Measurements from ENCODE around the gene GPC3. TPM values are rescaled to one million over a fixed set of nuclear protein-coding genes. Genes with fewer than 3 reads are reported as not detected.

The GPC3 gene
- polyA plus RNA-seq, 2 of the 4 experiments (the other 2 are of a cell fraction), result not detected

DNA sequence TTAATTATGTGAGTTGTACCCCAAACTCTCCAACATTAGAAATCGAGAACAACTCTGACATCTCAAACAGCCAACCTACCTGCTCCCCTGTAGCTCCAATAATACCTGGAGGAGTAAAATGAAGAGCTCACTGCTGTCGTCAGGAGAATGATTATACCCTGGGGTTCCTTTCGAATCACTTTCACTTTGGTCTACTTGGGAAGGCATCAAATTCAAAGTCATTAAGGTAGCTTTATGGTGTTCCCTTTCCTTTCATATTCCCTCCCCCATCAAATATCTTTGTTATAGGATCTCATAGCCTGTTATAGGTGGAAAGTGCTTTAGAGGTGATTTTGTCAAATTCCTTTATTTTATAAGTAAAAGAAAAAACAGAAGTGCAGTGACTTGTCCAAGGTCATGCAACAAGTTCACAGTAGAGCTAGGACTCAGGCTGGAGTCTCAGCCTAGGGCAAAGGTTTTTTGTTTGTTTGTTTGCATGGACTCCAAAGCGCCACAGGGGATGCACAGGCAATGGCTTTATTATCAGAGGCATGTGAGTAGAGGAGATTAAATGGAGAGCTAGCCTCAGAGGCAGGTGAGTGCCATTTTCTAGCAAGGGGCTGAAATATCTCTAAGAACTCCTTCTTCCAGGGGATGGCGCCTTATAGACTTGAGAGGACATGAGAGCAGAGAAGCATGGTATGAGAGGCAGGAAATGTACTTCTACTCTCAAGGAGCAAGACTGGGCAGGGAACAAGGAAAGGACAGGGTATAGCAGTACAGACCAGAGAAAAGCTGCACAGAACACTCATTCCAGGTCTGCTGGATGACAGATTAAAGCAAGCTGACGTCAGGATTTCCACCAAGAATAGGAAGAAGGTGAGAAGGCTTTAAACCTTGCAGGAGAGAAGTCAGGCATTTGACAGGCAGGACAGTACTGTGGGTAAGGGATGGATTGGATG is 308.0 kb downstream of the GPC3 start (continued):
- TF ChIP-seq MAX (IDR thresholded peaks at IDR 0.05) (no peak), SMC3 (IDR thresholded peaks at IDR 0.05) (no peak), EHF (CRISPR knock-in tag; IDR thresholded peaks at IDR 0.05) (no peak), JUNB (IDR thresholded peaks at IDR 0.05) (no peak), KDM1A (IDR thresholded peaks at IDR 0.05; ENCODE audit: low read depth) (no peak), RCOR1 (IDR thresholded peaks at IDR 0.05; ENCODE audit: low read depth, low read length) (no peak), RAD21 (conservative IDR thresholded peaks at IDR 0.05 in 1 of 2, IDR thresholded peaks at IDR 0.05 in 1 of 2) (no peak), KDM5A (IDR thresholded peaks at IDR 0.05) (no peak), HDAC2 (IDR thresholded peaks at IDR 0.05) (no peak), HEYL (CRISPR knock-in tag; IDR thresholded peaks at IDR 0.05) (no peak), MYC (IDR thresholded peaks at IDR 0.05; ENCODE audit: borderline replicate concordance, low read length) (no peak)

DNA sequence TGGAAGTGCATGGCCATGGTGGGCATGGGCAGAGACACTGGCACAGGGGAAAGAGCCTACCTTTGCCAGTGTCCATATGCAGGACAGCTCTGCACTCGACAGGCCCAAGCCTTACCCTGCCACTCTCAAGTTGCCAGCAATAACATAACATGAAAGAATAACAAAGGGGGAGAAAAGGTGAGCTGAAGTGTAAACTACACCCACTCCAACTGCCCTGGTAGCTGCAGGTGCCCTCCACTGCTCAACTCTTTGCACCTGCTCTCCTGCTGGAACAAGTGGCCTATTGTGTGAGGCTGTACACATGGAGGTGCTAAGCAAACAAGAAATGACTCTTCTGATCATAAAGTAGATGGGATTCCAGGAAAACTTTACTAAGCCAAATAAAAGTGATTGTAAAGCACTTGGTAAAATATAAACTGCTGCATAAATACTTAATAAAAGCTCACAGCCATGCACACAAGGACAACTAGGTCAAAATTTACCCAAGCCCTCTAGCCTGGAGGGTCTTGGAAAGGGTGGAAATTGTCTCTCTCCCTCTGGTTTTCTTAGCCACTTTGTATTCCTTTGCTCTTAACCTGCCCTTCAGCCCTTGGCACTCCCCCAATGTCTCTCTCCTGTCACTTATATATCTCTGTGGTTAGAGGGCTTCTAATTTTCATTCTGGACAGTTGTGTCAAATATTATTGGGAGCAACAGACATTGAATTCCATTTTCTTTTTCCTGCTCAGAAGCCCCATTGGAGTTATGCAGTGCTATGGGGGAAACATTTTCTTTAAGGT is 308.9 kb downstream of the GPC3 start:
- no peak overlapping the region for H3K4me3 ChIP-seq
- ChIA-PET CTCF (no interaction called here), POLR2A (no interaction called here)
- no peak overlapping the region for H3K27ac ChIP-seq
- no peaks in the 10 kb centered on the region for H3K9me3 ChIP-seq
- no peak overlapping the region for H3K4me2 ChIP-seq
- no peak for FAIRE-seq
- no peak for DNase-seq (ENCODE audit: low read depth in 1 of 2, low spot score in 1 of 2)
- no peaks in the 10 kb centered on the region for H3K4me1 ChIP-seq
- ATAC-seq, result no peak
- WGBS (ENCODE audit: missing lambda C conversion rate), result 0% methylated on average over 1 of the region's 1 CpG
- no peak for TF ChIP-seq ZSCAN20 (CRISPR knock-in tag; IDR thresholded peaks at IDR 0.05)
- no peak for TF ChIP-seq RNF2 (IDR thresholded peaks at IDR 0.05; ENCODE audit: borderline replicate concordance, low read depth)
- TF ChIP-seq, protein P1, sequence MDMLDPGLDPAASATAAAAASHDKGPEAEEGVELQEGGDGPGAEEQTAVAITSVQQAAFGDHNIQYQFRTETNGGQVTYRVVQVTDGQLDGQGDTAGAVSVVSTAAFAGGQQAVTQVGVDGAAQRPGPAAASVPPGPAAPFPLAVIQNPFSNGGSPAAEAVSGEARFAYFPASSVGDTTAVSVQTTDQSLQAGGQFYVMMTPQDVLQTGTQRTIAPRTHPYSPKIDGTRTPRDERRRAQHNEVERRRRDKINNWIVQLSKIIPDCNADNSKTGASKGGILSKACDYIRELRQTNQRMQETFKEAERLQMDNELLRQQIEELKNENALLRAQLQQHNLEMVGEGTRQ (IDR thresholded peaks at IDR 0.05), result no peak
- no peak for TF ChIP-seq E2F6 (IDR thresholded peaks at IDR 0.05; ENCODE audit: borderline replicate concordance, low read depth)
- no peak for TF ChIP-seq HDAC2 (IDR thresholded peaks at IDR 0.05)
- TF ChIP-seq RARB (CRISPR knock-in tag; IDR thresholded peaks at IDR 0.05), result no peak
- TF ChIP-seq HOXA7 (CRISPR knock-in tag; IDR thresholded peaks at IDR 0.05), result no peak
- no peak for TF ChIP-seq MAZ (IDR thresholded peaks at IDR 0.05; ENCODE audit: borderline replicate concordance, low read depth, low read length)
- no peak for TF ChIP-seq EP300 (IDR thresholded peaks at IDR 0.05)
- no peak for TF ChIP-seq MAX (IDR thresholded peaks at IDR 0.05)
- TF ChIP-seq EHF (CRISPR knock-in tag; IDR thresholded peaks at IDR 0.05), result no peak
- no peak for TF ChIP-seq TFCP2L1 (CRISPR knock-in tag; IDR thresholded peaks at IDR 0.05)
- no peak for TF ChIP-seq CHD2 (IDR thresholded peaks at IDR 0.05; ENCODE audit: low read length, partially characterized antibody)
- no peak for TF ChIP-seq ZNF302 (CRISPR knock-in tag; IDR thresholded peaks at IDR 0.05)
- no peak for TF ChIP-seq CBX2 (IDR thresholded peaks at IDR 0.05; ENCODE audit: borderline replicate concordance, low read depth)
- TF ChIP-seq CTCF (IDR thresholded peaks at IDR 0.05), result no peak
- no peak for TF ChIP-seq RFX5 (IDR thresholded peaks at IDR 0.05)
- TF ChIP-seq FOSB (CRISPR knock-in tag; IDR thresholded peaks at IDR 0.05), result no peak
- TF ChIP-seq, protein P2, sequence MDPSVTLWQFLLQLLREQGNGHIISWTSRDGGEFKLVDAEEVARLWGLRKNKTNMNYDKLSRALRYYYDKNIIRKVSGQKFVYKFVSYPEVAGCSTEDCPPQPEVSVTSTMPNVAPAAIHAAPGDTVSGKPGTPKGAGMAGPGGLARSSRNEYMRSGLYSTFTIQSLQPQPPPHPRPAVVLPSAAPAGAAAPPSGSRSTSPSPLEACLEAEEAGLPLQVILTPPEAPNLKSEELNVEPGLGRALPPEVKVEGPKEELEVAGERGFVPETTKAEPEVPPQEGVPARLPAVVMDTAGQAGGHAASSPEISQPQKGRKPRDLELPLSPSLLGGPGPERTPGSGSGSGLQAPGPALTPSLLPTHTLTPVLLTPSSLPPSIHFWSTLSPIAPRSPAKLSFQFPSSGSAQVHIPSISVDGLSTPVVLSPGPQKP (IDR thresholded peaks at IDR 0.05; ENCODE audit: low read depth, low read length), result no peak
- no peak for TF ChIP-seq KDM1A (IDR thresholded peaks at IDR 0.05; ENCODE audit: low read depth)
